NCI-H1436 treated with DMSO at 0.1 percent for 48 hours (cell line): ENCODE data around the gene CD101.

Experiments
- DNase-seq: peaks from one replicate; lab custom pipeline; 2025; lab: John Stamatoyannopoulos, UW

CD101 gene

GRCh38 chr1:116986421-116987255 lies 14.9 kb upstream of the CD101 start:
- DNase-seq, result no peak

GRCh38 chr1:116987256-116987555 lies 14.4 kb upstream of the CD101 start:
- no peak for DNase-seq

DNA sequence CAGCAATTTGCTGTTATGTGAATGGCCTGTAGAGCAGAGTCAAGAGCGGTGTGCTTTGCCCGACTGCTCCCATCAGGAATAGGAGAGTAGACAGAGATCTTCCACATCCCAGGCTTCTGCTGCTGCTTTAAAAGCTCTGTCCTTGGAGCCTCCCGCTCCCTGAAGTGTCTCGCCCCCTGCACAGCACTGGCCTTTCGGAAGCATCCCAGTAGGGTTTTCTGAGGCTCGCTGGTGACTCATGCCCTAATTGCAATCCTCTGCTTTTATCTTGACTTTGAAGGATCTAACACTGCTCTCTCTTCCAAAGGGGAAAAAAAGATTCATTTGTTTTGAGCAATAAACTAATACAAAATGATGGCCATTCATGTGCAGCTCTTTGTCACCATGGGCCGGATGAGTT lies 13.3 kb upstream of the CD101 start:
- no peak for DNase-seq

DNA sequence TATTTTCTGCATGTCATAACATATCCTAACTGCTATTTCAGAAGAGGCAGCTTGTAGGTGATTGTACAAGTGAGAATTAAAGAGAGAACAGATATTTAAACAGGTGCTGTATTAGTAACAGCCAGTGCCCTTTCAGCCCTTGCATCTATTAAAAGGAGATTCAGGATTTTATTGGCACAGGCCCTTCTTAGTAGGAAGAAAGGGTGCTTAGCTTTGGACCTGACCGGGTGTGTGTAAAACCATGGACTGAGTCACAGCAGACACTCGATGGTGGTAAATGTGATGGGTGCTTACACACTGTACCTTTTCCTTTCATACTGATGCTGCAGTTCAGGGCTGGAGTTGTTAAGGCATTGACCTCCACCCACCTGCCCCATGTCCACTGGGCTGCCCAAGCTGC lies 12.7 kb upstream of the CD101 start:
- no peak for DNase-seq

- no peak for DNase-seq
These were observed 11.7 kb upstream of the CD101 start for GRCh38 chr1:116989835-116990234.

DNA sequence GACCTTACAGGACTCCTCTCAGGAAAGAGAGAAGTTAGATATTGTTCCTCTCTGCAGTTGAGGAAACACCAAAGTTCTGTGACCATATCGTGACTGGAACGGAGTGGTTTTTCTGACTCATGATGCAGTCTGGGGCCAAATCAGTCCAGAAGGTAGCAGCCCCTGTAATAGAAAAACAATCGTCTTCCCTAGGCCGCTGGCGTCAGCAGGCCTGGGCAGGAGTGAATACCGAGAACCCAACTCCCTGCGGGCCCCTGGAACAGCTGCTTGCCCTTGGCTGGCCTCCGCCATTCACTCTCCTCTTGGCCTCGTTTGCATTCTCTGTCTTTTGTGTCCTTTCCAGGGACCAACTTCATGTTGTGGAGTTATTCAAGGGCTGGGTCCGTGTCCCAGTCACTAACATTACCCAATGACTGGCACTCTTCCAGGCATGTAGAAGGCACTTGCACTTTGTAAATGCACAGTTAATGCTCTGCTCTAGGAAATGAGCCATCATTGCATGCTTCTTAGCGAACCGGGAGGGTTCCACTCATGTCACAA lies 10.9 kb upstream of the CD101 start:
- no peak for DNase-seq

- DNase-seq, result no peak
These were observed 10.3 kb upstream of the CD101 start for GRCh38 chr1:116991171-116991845.

GRCh38 chr1:116991918-116992317 lies 9.6 kb upstream of the CD101 start:
- no peak for DNase-seq

GRCh38 chr1:116993286-116993685 lies 8.3 kb upstream of the CD101 start:
- no peak for DNase-seq

GRCh38 chr1:116994411-116994810 lies 7.1 kb upstream of the CD101 start:
- no peak for DNase-seq

- no peak for DNase-seq
These were observed 4.5 kb upstream of the CD101 start for GRCh38 chr1:116997066-116997465.

DNA sequence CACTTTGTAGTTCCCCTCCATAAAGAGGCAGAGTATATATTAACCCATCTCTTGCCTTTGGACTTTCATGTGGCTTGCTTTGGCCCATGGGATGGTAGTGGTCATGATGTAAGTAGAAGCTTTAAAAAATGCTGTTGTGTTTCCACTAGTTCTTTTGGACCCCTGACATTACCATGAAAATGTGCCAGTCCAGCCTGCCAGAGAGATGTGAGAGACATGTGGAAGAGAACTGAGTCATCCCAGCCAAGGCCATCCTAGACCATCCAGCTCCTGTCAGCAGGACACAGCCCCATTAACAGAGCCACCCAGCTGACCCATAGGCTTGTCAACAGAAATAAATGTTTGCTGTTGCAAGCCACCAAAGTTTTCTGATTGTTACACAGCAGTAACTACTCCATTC lies 3.9 kb upstream of the CD101 start:
- DNase-seq, result no peak

DNA sequence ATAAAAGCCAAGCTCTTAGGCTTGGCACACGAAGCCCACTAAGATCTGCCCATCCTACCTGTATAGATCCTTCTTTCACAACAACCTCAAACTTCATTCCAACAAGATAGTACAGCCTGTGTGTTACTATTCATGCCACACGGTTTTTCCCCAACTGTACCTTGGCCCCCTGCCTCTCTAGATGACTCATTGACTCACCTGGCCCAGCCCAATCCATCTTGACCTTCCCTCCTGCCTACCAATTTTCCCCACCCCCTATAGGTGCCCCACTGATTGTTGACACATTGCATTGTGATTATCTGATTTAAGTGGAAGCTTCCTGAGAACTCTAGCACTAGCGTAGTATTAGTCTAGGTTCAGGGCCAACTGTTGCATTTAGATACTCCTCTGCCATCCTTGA lies 2.0 kb upstream of the CD101 start:
- no peak for DNase-seq

DNA sequence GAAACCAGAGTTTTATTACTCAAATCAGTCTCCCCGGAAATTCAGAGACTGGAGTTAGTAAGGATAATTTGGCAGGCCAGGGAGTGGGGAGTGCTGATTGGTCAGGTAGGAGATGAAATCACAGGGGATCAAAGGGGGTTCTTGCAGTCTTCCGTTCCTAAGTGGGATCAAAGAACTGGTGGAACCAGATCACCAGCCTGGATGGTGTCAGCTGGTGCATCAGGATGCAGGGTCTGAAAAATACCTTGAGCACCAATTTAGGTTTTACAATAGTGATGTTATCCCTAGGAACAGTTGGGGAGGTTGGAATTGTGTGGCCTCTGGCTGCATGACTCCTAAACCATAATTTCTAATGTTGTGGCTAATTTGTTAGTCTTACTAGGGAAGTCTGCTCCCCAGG lies 1.4 kb upstream of the CD101 start:
- DNase-seq, result no peak

GRCh38 chr1:117003223-117003875 lies 1.8 kb downstream of the CD101 start:
- DNase-seq, result no peak

- no peak for DNase-seq
These were observed 6.1 kb downstream of the CD101 start for GRCh38 chr1:117007719-117008013.

DNA sequence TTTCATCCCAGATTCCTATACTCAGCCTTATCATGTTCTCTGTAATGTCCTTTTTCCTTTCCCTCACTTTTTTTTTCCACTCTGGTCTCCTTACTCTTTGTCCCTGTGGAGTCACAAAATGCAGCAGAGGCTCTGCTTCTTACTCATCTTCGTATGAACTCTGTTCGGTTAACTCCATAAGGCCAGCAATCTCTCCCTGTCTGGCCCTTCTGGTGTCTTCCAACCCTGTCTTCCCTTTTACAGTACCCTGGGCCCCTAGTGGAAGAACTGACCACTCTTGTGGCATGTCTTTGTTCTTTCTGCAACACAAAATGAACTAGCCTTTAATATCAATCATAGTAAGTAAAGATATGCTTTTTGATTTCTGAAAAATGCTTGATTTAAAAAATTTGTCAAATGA lies 7.1 kb downstream of the CD101 start:
- no peak for DNase-seq

DNA sequence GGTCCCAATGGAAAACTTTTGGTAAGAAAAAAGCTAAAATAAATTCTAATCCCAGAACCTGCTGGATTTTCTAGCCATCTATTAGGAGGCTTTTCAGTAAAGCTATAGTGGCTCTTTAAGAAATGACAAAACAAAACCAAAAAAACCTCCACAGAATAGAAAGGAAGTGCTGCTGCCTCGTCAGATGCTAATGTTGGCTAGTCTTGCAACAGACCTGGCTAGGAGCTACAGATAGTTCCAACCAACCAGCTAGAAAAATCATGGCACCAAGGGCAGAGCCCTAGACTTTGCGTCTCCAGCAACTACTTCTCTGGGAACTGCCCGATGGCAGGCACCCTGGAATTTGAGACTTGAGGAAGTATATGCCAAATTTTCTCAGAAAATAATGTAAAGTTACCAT lies 7.6 kb downstream of the CD101 start:
- DNase-seq, result no peak

DNA sequence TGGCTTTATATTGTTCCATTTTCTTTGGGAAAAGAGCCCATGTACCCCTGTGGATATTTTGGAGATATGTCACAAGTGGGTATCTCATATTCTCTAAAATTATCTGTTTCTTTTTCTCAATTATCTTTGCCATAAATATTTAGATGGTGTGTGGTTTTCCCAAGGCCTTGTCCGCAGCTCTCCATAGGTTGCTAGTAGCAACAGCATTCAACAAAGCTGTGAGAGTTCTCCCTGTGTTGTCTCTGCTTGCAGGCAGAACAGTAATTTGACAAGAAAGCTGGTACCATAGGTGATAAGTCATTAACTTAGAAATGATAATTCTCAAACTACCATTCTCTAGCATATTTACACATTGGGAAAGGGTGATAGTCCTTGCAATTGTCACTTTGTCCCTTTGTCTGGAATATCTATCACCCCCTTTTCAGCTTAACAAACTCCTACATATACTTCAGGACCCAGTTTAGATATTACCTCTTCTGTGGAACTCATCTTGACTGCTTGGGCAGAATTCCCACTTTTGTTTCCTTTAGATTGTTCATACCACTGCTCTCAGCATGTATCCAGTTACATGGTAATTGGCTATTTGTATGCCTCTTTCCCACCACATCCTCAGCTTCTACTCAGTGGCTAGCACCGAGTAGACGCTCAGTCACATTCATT lies 8.9 kb downstream of the CD101 start:
- DNase-seq, result no peak

DNA sequence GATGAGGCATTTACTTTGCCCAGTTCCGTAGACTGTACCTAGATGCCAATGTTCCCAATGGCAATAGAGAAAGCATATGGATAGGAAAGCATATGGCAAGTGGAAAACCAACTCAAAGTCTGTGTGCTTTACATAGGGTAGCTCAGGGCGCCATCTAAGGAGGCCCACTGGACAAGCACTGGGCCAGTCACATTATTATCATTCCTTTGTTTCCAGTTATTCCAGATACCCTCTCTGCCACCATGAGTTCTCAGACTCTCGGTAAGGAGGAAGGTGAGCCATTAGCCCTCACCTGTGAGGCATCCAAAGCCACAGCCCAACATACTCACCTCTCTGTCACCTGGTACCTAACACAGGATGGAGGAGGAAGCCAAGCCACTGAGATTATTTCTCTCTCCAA lies 9.8 kb downstream of the CD101 start:
- no peak for DNase-seq

- no peak for DNase-seq
These were observed 11.8 kb downstream of the CD101 start for GRCh38 chr1:117013309-117013858.

- no peak for DNase-seq
These were observed 12.6 kb downstream of the CD101 start for GRCh38 chr1:117014209-117014608.

DNA sequence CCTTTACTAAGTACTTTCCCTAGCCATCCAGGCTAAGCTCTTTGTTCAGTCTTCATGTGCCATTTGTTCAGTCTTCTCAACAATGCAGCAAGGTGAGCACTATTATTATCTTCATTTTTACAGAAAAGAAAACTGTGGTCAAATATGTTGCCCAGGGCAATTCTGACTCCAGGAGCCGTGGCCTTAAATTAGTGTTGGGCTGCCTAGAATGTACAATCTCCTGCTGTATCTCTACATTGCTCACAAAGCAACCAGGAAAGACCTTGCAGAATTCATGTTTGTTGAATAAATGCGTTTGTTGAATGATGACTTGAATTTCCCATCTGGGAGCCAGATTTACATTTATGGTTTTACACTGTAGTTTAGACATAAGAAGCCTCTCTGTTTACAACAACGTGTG lies 14.2 kb downstream of the CD101 start:
- no peak for DNase-seq
